HG03520 (cell line): ENCODE data around the gene GSN.

Source experiments
- ATAC-seq: cut with Tn5 transposase; IDR thresholded peaks from one replicate; pipeline ENCODE4 v1.9.1; 2021; ENCODE audit warnings: mild to moderate bottlenecking, moderate library complexity; ENCODE audit not compliant: unreplicated experiment

Gene GSN

DNA sequence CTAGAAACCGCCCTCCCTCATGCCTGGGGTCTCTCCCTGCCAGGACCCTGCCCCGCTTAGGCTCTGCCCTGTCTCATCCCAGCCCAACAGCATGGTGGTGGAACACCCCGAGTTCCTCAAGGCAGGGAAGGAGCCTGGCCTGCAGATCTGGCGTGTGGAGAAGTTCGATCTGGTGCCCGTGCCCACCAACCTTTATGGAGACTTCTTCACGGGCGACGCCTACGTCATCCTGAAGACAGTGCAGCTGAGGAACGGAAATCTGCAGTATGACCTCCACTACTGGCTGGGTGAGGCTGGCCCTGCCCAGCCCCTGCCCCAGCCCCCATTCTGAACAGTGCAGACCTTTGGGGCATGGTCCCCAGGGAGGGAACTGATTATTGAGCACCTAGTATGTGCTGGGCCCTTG lies 33.9 kb downstream of the GSN start:
- ATAC-seq = no peak

DNA sequence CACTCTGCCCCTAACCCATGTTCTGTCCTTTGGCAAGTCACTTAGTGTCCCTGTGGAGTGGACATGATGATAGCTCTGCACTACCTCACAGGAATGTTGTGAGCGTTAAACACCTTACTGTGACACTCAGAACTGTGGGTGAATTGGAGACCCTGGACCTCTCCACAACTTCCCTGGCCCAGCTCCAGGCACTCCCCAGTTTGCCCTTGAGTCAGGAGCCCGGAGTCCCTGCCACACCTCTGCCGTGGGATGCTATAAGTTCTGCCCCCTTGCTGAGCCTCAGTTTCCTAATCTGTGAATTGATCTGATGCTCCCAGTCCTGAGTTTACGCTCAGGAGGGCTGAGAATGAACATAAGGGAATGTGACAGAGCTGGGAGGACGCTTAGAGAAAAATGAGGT lies 34.4 kb downstream of the GSN start:
- ATAC-seq = no peak

DNA sequence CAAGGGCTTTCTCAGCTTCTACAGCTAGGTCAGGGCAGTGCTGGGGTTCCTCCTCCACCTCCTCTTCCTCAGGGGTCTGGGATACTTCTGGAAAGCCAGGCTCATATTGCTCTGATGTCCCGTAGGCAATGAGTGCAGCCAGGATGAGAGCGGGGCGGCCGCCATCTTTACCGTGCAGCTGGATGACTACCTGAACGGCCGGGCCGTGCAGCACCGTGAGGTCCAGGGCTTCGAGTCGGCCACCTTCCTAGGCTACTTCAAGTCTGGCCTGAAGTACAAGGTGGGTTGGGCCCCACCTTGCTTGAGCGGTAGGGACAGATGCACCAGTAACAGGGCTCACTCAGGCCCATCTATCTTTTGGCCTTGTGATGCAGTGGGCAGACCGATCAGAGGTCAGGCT lies 34.8 kb downstream of the GSN start:
- no peak for ATAC-seq

DNA sequence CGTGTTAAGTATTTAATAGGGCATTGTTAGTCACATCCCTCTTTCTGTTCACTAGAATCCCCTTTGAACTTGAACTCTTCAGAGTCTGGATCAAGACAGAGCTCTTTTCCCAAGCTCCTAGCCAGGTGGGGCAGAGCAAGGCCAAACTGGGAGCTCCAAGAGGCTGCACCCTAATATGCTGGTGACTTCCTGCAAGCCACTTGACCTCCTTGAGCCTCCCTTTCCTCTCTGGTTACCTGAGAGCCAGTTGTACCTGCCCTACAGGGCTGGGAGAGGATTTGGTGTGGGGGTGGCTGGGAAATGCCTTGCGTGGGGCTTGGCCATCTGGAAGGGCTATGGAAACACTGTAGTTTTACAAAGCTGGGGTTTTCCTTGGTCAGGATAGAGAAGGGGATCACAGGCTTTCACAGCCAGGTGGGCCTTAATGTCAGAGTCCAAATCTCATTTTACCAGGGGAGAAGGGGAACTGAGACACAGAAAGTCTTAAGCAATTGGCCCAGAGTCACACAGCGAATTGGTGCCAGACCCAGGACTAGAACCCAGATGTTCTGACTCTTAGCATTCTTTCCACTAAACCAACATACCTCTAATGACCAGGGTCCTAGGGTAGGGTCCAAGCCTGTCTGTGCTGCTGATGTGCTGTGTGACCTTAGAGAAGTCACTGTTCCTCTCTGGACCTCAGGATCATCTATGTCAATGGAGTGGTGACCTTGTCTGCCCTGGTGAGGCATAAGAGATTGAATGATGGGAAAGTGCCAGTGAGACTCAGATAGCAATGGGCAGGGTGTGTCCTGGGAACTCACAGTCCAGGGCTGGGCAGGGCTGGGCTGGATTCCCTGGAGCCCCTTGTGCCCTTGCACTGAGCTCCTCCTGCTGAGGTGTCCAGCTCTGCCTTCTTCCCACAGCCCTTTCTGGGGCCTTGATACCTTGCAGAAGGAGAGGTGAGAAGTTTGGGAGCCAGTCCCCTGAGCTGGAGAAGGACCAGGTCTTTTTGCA lies 35.8 kb downstream of the GSN start:
- ATAC-seq = no peak

DNA sequence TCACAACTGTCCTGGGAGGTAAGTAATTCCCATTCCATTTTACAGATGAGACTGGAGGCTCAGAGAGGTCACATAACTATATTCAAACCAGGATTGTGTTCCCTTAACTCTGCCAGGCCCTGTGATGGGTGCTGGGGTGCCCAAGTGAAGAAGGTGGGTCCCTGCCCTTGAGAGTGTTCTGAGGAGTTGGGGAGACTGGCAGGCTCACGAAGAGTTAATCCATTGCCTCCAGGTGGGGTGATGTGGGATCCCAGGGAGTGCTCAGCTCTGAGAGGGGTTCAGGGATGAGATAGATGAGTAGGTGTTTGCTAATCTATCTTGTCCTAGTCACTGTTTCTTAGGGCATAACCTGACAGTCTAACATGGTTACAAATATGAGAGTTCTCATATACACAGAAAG lies 36.7 kb downstream of the GSN start:
- no peak for ATAC-seq

DNA sequence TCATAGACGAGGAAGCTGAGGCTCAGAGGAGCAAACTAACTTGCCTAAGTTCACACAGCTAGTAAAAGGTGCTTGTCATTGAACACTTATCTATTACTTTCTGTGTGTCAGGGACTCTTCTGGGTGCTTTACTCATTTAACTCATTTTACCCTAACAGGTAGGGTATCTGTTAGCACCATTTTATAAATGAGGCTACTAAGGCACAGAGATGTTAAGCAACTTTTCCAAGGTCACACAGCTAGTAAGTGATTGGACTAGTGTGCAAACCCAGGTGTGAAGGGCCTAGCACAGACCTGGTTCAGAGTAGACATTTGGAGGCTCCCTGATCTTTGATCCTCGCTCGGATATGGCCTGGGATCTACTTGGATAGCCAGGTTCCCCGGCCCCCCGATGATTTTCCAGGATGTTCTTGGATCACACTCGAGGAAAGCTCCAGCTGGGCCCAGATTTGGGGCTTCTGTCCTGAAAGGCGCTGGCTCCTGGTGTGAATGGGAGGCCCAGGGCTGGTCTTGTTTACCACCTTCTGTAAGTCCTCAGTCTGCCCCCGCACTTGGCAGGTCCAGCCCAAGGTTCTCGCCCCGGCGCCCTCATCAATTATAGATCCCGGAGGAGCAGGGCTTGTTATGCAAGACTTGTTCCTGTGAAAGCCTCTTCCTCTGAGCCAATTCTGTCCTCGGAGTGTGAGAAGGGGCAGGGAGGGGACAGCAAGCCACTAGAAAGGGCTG lies 37.5 kb downstream of the GSN start:
- ATAC-seq = no peak

DNA sequence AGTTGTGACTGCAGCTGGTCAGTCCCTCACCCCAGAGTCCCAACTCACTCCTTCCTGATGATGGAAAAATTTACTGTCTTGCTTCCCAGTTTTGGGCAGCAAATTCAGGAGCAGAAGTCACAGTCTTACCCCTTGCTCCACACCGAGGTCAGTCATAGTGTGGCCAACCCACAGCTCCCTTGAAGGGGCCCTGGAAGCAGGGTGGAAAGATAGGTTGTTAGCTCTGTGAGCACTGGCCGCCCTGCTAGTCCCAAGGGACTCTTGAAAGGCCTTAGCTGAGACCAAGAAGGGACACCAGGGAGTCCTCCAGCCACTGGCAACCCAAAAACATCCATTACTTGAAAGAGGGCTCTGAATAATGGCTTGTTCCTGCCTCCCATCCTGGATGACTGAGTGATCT lies 40.0 kb downstream of the GSN start:
- no peak for ATAC-seq

DNA sequence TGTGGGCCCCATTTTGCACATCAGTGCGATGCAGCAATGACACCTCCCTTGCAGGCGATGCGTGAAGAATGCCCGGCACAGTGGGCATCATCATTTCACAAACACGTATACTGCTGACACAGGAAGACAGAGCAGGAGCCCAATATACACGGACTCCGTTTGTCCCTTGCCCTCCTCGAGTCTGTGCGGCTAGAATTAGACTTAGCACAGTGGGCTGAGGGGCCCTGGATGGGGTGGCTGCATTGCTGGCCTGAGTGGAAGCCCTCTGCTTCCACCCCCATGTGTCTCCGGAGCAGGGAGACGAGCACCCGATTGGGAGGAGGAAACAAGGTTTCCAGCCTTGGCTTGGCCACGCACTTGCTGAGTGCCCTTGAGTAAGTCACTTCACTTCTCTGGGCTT lies 40.8 kb downstream of the GSN start:
- no peak for ATAC-seq

DNA sequence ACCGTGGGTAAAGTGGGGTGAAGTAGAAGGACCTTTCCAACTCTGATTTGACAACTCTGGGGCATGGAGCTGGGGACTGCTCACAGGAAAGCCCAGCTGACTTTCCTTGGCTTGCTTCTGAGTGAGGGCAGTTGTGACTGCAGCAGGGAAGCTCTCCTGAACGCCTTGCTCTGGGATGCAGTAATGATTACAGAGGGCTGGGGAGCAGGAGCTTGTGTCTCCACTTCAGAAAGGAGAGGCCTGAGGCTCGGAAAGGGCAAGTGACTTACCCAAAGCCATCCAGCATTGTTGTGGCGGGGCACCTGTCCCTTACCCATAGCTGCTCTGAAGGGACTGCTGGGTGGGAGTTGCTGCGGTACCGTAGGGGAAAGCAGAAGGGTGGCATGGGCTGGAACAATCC lies 41.2 kb downstream of the GSN start:
- ATAC-seq = no peak

DNA sequence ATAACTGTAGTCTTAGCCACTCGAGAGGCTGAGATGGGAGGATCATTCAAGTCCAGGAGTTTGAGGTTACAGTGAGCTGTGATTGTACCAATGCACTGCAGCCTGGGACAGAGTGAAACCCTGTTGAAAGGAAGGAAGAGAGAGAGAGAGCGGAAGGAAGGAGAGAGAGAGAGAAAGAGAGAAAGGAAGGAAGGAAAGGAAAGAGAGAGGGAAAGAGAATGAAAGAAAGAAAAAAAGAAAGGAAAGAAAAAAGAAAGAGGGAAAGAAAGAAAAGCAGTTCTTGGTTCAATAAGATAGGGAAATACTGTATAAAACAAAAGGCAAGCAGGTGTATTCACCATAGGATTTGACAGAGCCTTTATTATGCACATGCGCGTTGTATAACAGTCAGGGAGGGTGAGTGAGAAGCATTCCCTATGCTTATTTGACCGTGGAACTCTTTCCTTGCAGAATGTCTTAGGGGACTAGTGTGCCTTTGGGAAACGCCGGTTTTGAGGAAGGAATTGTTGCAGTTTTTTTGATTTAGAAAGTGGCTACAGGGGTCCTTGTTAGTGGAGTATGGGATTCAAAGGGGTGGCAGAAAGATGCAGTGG lies 42.0 kb downstream of the GSN start:
- no peak for ATAC-seq

DNA sequence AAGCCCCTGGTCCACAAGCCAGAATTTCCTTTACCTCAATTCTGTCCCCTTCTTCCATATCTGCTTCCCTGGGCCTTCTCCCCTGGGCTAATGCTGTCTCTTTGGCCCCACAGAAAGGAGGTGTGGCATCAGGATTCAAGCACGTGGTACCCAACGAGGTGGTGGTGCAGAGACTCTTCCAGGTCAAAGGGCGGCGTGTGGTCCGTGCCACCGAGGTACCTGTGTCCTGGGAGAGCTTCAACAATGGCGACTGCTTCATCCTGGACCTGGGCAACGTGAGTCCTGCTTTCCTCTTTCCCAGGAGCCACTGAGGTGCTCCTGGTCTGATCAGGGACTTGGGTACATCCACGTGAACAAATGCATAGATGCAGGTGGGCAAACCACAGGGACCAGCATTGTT lies 42.6 kb downstream of the GSN start:
- no peak for ATAC-seq

DNA sequence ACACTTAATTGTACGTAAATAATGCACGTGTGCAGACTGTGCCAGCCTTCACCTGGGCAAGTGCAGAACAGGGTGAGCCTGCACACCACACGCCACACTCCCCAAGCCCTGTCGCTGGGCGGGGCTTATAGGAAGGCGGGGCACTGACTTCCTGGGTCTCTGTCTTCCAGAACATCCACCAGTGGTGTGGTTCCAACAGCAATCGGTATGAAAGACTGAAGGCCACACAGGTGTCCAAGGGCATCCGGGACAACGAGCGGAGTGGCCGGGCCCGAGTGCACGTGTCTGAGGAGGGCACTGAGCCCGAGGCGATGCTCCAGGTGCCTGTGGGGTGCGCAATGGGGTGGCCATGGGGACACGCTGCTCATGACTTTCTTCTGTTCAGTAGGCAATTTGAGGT lies 44.2 kb downstream of the GSN start:
- no peak for ATAC-seq

DNA sequence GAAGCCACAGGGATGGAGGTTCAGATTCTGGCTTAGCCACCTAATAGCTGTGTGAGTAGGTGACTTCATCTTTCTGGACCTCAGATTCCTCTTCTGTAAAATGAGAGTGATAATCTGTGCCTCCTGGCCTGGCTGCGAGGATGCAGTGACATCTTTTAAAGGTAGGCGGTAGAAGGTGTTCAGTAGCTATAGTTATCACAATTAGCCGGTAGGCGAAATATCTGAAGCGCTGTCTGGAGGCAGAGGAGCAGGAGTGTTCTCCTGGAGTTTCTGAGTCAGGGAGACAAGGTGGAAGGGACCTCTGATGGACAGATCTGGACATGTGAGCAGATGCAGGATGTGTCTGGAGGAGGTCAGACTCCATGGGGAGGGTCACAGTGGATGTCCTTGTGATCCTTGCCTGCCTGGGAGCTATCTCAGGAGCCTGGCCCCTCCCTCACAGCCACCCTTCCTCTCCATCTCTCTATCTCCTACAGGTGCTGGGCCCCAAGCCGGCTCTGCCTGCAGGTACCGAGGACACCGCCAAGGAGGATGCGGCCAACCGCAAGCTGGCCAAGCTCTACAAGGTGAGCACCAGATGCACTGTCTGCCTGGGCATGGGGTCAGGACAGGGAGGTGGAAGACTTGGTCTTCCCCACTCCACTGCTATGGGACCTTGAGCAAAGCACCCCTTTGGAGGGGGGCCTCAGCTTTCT lies 45.6 kb downstream of the GSN start:
- no peak for ATAC-seq

DNA sequence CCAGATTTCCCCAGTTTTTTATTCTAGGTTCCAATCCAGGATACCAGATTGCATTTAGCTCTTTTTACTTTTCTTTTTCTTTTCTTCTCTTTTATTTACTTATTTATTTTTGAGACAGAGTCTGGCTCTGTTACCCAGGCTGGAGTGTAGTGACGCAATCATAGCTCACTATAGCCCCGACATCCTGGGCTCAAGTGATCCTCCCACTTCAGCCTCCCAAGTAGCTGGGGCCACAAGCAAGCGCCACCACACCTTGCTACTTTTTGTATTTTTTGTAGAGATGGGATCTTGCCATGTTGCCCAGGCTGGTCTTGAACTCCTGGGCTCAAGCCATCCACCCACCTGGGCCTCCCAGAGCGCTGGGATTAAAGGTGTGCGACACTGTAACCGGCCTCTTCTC lies 48.4 kb downstream of the GSN start:
- ATAC-seq = no peak

DNA sequence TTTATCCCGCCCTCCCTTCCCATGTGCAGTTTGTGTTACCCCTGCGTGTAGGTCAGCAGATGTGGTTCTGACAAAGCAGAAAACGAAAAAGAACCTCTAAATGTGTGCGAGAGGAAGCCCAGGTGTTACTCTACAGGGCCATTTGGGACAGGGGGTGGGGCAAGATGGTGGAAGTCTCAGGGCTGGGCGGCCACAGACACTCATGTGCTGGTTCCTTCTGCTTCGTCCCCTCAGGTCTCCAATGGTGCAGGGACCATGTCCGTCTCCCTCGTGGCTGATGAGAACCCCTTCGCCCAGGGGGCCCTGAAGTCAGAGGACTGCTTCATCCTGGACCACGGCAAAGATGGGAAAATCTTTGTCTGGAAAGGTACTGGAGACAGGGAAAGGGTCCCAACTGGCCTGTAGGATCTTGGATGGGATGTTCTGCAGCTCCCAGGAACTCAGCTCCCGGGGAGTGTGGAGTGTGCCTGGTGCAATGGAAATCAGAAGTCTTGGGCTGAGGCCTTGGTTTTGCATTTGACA lies 49.0 kb downstream of the GSN start:
- ATAC-seq = no peak

DNA sequence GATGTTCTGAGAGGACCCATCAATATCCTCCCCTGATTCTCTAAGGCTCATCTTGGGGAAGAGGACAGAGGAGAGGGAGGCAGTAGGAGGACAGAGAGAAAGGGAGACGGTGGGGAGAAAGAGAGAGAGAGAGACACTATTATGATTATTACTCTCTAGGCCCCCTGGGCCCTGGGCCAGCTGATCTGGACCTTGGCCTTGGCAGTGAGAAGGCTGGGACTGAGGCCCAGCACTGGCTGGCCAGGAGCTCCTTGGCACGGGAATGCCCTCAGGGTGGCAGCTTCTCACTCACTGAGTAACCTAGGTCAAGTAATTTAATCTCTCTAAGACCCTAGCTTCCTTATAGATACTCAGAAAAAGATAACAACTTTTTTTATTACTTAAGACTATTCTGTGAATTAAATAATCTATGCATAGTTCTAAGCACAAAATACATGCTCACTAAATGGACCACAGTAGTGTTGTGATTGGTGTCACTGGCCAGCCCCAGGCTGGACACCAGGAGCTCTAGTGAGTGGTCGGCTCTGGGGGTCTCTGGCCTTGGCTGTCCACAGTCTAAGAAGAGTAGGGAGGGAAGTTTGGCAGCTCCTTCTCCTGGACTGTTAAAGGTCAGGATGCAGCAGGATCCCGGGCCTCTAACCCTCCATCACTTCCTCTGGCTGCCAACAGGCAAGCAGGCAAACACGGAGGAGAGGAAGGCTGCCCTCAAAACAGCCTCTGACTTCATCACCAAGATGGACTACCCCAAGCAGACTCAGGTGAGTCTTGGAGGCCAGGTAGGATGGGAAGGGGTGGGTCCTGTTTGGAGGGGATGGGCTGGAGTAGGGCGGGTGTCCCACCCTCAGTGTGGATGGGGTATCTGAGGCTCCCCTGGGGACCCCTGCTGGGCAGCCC lies 50.0 kb downstream of the GSN start:
- ATAC-seq = no peak

DNA sequence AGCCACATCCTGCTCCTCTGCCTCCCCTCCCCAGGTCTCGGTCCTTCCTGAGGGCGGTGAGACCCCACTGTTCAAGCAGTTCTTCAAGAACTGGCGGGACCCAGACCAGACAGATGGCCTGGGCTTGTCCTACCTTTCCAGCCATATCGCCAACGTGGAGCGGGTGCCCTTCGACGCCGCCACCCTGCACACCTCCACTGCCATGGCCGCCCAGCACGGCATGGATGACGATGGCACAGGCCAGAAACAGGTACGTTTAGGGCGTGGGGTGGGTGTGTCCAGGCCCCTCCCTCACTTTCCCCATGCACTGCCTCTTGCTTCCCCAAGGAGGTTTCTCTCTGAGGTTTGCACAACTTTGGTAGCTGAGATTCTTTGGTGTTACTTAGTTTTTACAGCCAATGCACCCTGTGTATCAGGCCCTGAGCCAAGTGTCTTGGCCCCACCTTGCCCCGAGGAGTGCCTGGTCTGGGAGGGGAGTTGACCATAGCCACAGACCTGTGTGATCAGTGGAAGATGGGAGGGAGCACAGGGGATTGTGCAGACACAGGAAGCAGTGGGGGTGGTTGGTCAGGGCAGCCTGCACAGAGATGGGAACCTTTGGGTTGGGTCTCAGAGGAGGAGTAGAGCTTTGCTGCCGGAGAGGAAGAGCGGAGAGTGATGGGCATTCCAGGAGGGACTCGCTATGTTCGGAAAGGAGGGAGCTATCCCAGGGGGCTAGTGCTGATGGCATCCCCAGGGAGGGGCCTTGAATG lies 50.8 kb downstream of the GSN start:
- no peak for ATAC-seq

DNA sequence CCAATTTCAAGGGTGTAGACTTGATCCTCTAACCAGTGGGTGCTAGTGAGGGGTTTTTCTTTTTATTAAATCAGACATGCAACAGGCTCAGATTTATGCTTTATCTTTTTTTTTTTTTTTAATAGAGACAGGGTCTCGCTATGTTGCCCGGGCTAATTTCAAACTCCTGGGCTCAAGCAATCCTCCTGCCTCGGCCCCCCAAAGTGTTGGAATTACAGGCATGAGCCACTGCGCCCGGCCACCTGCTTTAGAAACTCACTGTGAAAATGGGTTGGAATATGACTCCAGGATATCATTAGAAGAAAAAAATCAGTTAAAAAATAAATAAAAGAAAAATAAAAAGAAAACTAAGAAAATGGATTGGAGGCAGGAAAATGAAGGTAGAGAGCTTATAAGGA lies 51.4 kb downstream of the GSN start:
- no peak for ATAC-seq

DNA sequence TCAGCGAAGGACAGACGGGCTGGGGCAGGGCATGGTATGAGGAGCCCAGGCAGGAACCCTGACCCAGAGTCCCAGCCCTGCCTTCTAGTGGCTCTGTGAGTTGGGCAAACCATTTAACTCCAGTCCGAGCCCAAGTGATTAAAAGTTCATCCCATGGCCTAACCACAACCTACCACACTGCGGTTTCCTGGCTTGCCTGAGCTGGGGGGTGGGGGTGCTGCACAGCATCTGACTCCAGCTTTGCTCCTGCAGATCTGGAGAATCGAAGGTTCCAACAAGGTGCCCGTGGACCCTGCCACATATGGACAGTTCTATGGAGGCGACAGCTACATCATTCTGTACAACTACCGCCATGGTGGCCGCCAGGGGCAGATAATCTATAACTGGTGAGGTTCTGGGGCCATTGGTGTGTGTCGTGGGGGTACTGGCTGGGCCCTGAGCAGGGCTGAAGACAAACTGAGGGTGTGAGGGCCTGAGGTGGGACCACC lies 53.1 kb downstream of the GSN start:
- ATAC-seq = no peak
